K562 (cell line): Measurements from ENCODE around the gene TRANK1. TPM values are rescaled to one million over a fixed set of nuclear protein-coding genes. Genes with fewer than 3 reads are reported as not detected.
A peak's percentile ranks its signal among the peaks of the same experiment; 100 is the strongest.

Source experiments
- ATAC-seq: fragments of 200-7000 bp; cut with Tn5 transposase; 3 replicates; pipeline ENCODE4 v1.9.1; 2020; ENCODE audit warnings: moderate library complexity
- BruUV-seq: library from RNA; stranded (reverse); fragments of 400-500 nt; replicated peaks from 2 replicates; lab custom pipeline; 2021; lab: Mats Ljungman, UMichigan
- CTCF ChIA-PET: fragments of 300-600 bp; formaldehyde crosslinking; extraction: SDS; loops from one replicate; lab custom pipeline; 2021; ENCODE audit warnings: low intra/inter-chr PET ratio; lab: Yijun Ruan, JAX
- POLR2A ChIA-PET: fragments of 300-600, 350-650 bp; sonication (Branson Sonifier 250); formaldehyde crosslinking; extraction: SDS; loops from one replicate; lab custom pipeline; 2021; ENCODE audit warnings: antibody characterized with exemption, inconsistent platforms; lab: Yijun Ruan, JAX
- DNase-seq, 4 experiments: peaks; one replicate each; pipeline versions ENCODE4 v3.0.0 to v3.0.0-alpha.2; 2011 to 2018; ENCODE audit warnings: low spot score in 3 of 4, mixed read lengths in 3 of 4; ENCODE audit errors: extremely low read depth in 1 of 4
- FAIRE-seq: peaks from 2 replicates; lab custom pipeline; 2011; peaks lifted over from hg19 to GRCh38; lab: Jason Lieb, UNC
- H2AFZ ChIP-seq: 2 replicates; pipeline ENCODE4 v1.6.0; 2011; ENCODE audit warnings: low read depth, low read length, control low read depth, inconsistent platforms
- H3K27ac ChIP-seq: fragments of 200-600 bp; 3 replicates; pipeline ENCODE4 v1.8.0; 2011; ENCODE audit warnings: low read depth, mild to moderate bottlenecking, control low read depth, inconsistent platforms, low read length, moderate library complexity, mixed read lengths; ENCODE audit errors: extremely low read depth
- H3K27me3 ChIP-seq, 2 experiments: fragments of 300-600 bp in 1 of 2; 2 replicates in 1 of 2; 3 replicates in 1 of 2; pipeline versions ENCODE4 v1.6.0 to v1.8.0; 2011; ENCODE audit warnings: inconsistent platforms in 2 of 2, low read length in 2 of 2, mild to moderate bottlenecking in 1 of 2, mixed read lengths in 1 of 2, moderate library complexity in 1 of 2; ENCODE audit not compliant: control insufficient read depth in 2 of 2, insufficient read depth in 2 of 2
- H3K36me3 ChIP-seq: fragments of 300-600 bp; 3 replicates; pipeline ENCODE4 v1.8.0; 2011; ENCODE audit warnings: mild to moderate bottlenecking, low read length, inconsistent platforms; ENCODE audit not compliant: control insufficient read depth, insufficient read depth
- H3K4me1 ChIP-seq, 2 experiments: fragments of 200-600 bp in 1 of 2; replicated peaks in 1 of 2; 2 replicates in 1 of 2; 3 replicates in 1 of 2; pipeline versions ENCODE4 v1.5.1 to v1.8.0; 2011; ENCODE audit warnings: inconsistent platforms in 2 of 2, low read length in 2 of 2, mild to moderate bottlenecking in 1 of 2, mixed read lengths in 1 of 2, moderate library complexity in 1 of 2; ENCODE audit not compliant: control insufficient read depth in 2 of 2, insufficient read depth in 2 of 2
- H3K4me2 ChIP-seq: 2 replicates; pipeline ENCODE4 v1.6.1; 2011; ENCODE audit warnings: low read length, control low read depth, inconsistent platforms, mixed read lengths; ENCODE audit not compliant: insufficient read depth
- H3K4me3 ChIP-seq: fragments of 200-600 bp; sonication (generic), shearing (Covaris generic); 2 replicates; pipeline ENCODE4 v1.5.1; 2016; ENCODE audit warnings: control low read depth, inconsistent platforms
- H3K79me2 ChIP-seq: fragments of 200-600 bp; 3 replicates; pipeline ENCODE4 v1.8.0; 2011; ENCODE audit warnings: low read length, inconsistent platforms; ENCODE audit not compliant: control insufficient read depth, insufficient read depth
- H3K9ac ChIP-seq, 2 experiments: 2 replicates each; pipeline versions ENCODE4 v1.6.0 to v1.6.1; 2011; ENCODE audit warnings: low read depth in 2 of 2, low read length in 2 of 2, control low read depth in 1 of 2, inconsistent platforms in 1 of 2, mild to moderate bottlenecking in 1 of 2, mixed read lengths in 1 of 2; ENCODE audit not compliant: insufficient read depth in 1 of 2
- H3K9me1 ChIP-seq: one replicate; pipeline ENCODE4 v1.6.0; 2011; ENCODE audit warnings: inconsistent platforms, mild to moderate bottlenecking, low read length, moderate library complexity; ENCODE audit not compliant: control insufficient read depth, insufficient read depth
- H3K9me3 ChIP-seq: replicated peaks from 2 replicates; pipeline ENCODE4 v1.5.1; 2011; ENCODE audit warnings: low read depth, low read length, inconsistent platforms; ENCODE audit not compliant: control insufficient read depth, insufficient read depth
- H4K20me1 ChIP-seq: replicated peaks from 2 replicates; pipeline ENCODE4 v1.6.1; 2011; ENCODE audit warnings: low read length, inconsistent platforms, mixed read lengths; ENCODE audit not compliant: control insufficient read depth, insufficient read depth
- ADNP ChIP-seq: fragments of 200-800 bp; sonication (Bioruptor generic); IDR thresholded peaks from 2 replicates; pipeline ENCODE4 v1.6.1; 2016; ENCODE audit warnings: missing genetic modification characterization, missing compliant biosample characterization
- EP400 ChIP-seq: fragments of 450-650 bp; IDR thresholded peaks from 2 replicates; pipeline ENCODE4 v1.6.1; 2017; ENCODE audit warnings: antibody characterized with exemption, mild to moderate bottlenecking, moderate library complexity
- FOSL1 ChIP-seq: fragments of 200-800 bp; sonication (Bioruptor generic); conservative IDR thresholded peaks from 2 replicates; pipeline ENCODE4 v1.6.1; 2016; ENCODE audit warnings: missing genetic modification characterization, missing compliant biosample characterization
- GATA2 ChIP-seq: sonication (generic); formaldehyde crosslinking; IDR thresholded peaks from 2 replicates; pipeline ENCODE4 v1.4.0; 2020; ENCODE audit warnings: mild to moderate bottlenecking, missing genetic modification reagents
- HNRNPK ChIP-seq: fragments of 200-400 bp; formaldehyde crosslinking; IDR thresholded peaks from one replicate; pipeline ENCODE4 v1.6.1; 2018; ENCODE audit warnings: mild to moderate bottlenecking, low read depth, low read length; ENCODE audit not compliant: poor library complexity, severe bottlenecking
- KDM1A ChIP-seq, 2 experiments: fragments of 450-650 bp; IDR thresholded peaks; 2 replicates each; pipeline ENCODE4 v1.6.1; 2016; ENCODE audit warnings: mild to moderate bottlenecking in 2 of 2
- MAZ ChIP-seq, 2 experiments: fragments of 450-650 bp in 1 of 2; sonication (generic) in 1 of 2; formaldehyde crosslinking; IDR thresholded peaks in 1 of 2; conservative IDR thresholded peaks in 1 of 2; 2 replicates each; pipeline versions ENCODE4 v1.4.0 to v1.5.0; 2020; ENCODE audit warnings: mild to moderate bottlenecking in 1 of 2, missing genetic modification reagents in 1 of 2
- MEIS2 ChIP-seq: fragments of 450-650 bp; IDR thresholded peaks from 2 replicates; pipeline ENCODE4 v1.6.1; 2014; ENCODE audit warnings: mild to moderate bottlenecking; ENCODE audit not compliant: partially characterized antibody
- NCOR1 ChIP-seq: fragments of 450-650 bp; IDR thresholded peaks from 2 replicates; pipeline ENCODE4 v1.6.1; 2016; ENCODE audit warnings: mild to moderate bottlenecking, moderate library complexity
- PKNOX1 ChIP-seq: fragments of 450-650 bp; IDR thresholded peaks from 2 replicates; pipeline ENCODE4 v1.6.1; 2016
- PPARD ChIP-seq: fragments of 250-450 bp; sonication (Bioruptor Pico); IDR thresholded peaks from 2 replicates; pipeline ENCODE4 v1.8.0; 2022; ENCODE audit warnings: inconsistent platforms, mild to moderate bottlenecking, moderate library complexity
- SMARCA4 ChIP-seq: fragments of 450-650 bp; IDR thresholded peaks from 2 replicates; pipeline ENCODE4 v1.6.1; 2016
- SMARCE1 ChIP-seq: fragments of 450-650 bp; IDR thresholded peaks from 2 replicates; pipeline ENCODE4 v1.7.1; 2016; ENCODE audit warnings: mild to moderate bottlenecking
- ZNF121 ChIP-seq: sonication (generic); formaldehyde crosslinking; conservative IDR thresholded peaks from 2 replicates; pipeline ENCODE4 v1.8.0; 2022; ENCODE audit warnings: missing genetic modification reagents
- ZNF384 ChIP-seq: IDR thresholded peaks from 2 replicates; pipeline ENCODE4 v1.6.1; 2012; ENCODE audit warnings: low read depth, low read length, improper control_type of control experiment
- ZNF717 ChIP-seq: fragments of 250-450 bp; sonication (Bioruptor Pico); IDR thresholded peaks from 2 replicates; pipeline ENCODE4 v1.5.0; 2021
- WGBS: fragments of 100-300 bp; shearing (Covaris generic); methylation state at CpG from one replicate; pipeline ENCODE4 v1.1.6; 2016; ENCODE audit warnings: low coverage, mixed read lengths; ENCODE audit not compliant: insufficient coverage; ENCODE audit errors: missing lambda C conversion rate; 5-methylcytosine and 5-hydroxymethylcytosine counted together
- in situ Hi-C: fragments of 300-500 bp; cut with MboI; formaldehyde crosslinking; loops from 4 replicates; pipeline ENCODE4 v1.15.0; 2018; ENCODE audit warnings: inconsistent platforms, mixed read lengths
- intact Hi-C: fragments of 100-400 bp; cut with micrococcal nuclease; formaldehyde crosslinking; loops from 2 replicates; pipeline ENCODE4 v1.14.2; 2022
- polyA plus RNA-seq, 8 experiments: library from polyadenylated mRNA; depleted of rRNA in 4 of 8; stranded (reverse) in 5 of 8; unstranded in 3 of 8; fragments of >200 nt; fragmentation: Nextera tagmentation in 2 of 8; fragmentation: Illumina TruSeq in 1 of 8; extraction: Ambion mirVana in 2 of 8; extraction: Trizol in 1 of 8; gene quantifications; 2 replicates each; pipeline versions ENCODE4 v1.2.1 to v1.2.3, GENCODE V29; 2011 to 2014; ENCODE audit warnings: inconsistent platforms in 1 of 8, missing spikeins in 1 of 8
- total RNA-seq, 7 experiments: library from RNA; depleted of rRNA in 6 of 7; stranded (reverse); fragments of >200 nt in 6 of 7; fragmentation: Illumina TruSeq in 2 of 7; extraction: Trizol in 2 of 7; gene quantifications; 2 replicates each; pipeline versions ENCODE4 v1.2.1 to v1.2.3, GENCODE V29; 2011 to 2021; ENCODE audit warnings: low replicate concordance in 1 of 7
- TF ChIP-seq, protein P1 (sequence below): fragments of 450-650 bp; IDR thresholded peaks from 2 replicates; pipeline ENCODE4 v1.6.1; 2016; ENCODE audit warnings: low read depth, mild to moderate bottlenecking, moderate library complexity
- TF ChIP-seq, protein P2 (sequence below): fragments of 200-800 bp; sonication (Bioruptor generic); IDR thresholded peaks from 2 replicates; pipeline ENCODE4 v1.6.1; 2017; ENCODE audit warnings: missing genetic modification characterization, missing compliant biosample characterization

The TRANK1 gene
- total and polyA plus RNA-seq, 9 of the 15 experiments (the other 6 are each of a cell fraction or from before 2014, with no cell fraction given), result 0.41 to 5.3 (median 2.1) TPM

GRCh38 chr3:36900474-36901443, 44.1 kb downstream of the TRANK1 start:
- in situ Hi-C loops, result no loop called here
- POLR2A ChIA-PET, result interaction anchor here (0.6 to 2.7 kb wide), 5 partner anchors 12 to 55 kb away, joined by 3 to 8 read pairs (median 3); no protein-coding TSS in a partner anchor
- no peak for FAIRE-seq
- Histone ChIP-seq H3K9ac (no peak overlapping the region), H3K9me1 (no peaks in the 10 kb centered on the region), H3K4me3 (no peak overlapping the region), H3K27ac (no peak overlapping the region), H4K20me1 (no peaks in the 10 kb centered on the region), H3K27me3 (no peaks in the 10 kb centered on the region), H3K4me2 (no peak overlapping the region), H3K36me3 (no peaks in the 10 kb centered on the region), H3K9me3 (no peaks in the 10 kb centered on the region), H2AFZ (no peak overlapping the region), H3K4me1 (peaks cover 11 to 18% of the 10 kb centered on the region in 2 experiments), H3K79me2 (no peaks in the 10 kb centered on the region)
- ATAC-seq, result no peak
- BruUV-seq, result no TSS peak
- no peak for DNase-seq
- WGBS, result 20% methylated on average over 7 of the region's 8 CpGs
- intact Hi-C loops, result no loop called here
- CTCF ChIA-PET, result no interaction called here
- TF ChIP-seq HNRNPK, result no peak
- TF ChIP-seq, protein P1, sequence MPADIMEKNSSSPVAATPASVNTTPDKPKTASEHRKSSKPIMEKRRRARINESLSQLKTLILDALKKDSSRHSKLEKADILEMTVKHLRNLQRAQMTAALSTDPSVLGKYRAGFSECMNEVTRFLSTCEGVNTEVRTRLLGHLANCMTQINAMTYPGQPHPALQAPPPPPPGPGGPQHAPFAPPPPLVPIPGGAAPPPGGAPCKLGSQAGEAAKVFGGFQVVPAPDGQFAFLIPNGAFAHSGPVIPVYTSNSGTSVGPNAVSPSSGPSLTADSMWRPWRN, result 0 out of 2 replicates have a peak, but pooled peaks have one; percentile 10
- peak; percentile 73 for TF ChIP-seq ZNF384
- TF ChIP-seq SMARCA4, result 0 out of 2 replicates have a peak, but pooled peaks have one; percentile 17
- TF ChIP-seq NCOR1, result no peak
- 0 out of 2 replicates have a peak, but pooled peaks have one; percentile 15 for TF ChIP-seq GATA2 (CRISPR knock-in tag)
- TF ChIP-seq ZNF121 (CRISPR knock-in tag), result peak; percentile 95
- TF ChIP-seq PKNOX1, result peak; percentile 74
- TF ChIP-seq SMARCE1, result peak; percentile 66; the same call in 1 of the 2 replicates
- no peak for TF ChIP-seq ZNF717 (CRISPR knock-in tag)
- peak; percentile 88 for TF ChIP-seq MEIS2
- TF ChIP-seq, protein P2, sequence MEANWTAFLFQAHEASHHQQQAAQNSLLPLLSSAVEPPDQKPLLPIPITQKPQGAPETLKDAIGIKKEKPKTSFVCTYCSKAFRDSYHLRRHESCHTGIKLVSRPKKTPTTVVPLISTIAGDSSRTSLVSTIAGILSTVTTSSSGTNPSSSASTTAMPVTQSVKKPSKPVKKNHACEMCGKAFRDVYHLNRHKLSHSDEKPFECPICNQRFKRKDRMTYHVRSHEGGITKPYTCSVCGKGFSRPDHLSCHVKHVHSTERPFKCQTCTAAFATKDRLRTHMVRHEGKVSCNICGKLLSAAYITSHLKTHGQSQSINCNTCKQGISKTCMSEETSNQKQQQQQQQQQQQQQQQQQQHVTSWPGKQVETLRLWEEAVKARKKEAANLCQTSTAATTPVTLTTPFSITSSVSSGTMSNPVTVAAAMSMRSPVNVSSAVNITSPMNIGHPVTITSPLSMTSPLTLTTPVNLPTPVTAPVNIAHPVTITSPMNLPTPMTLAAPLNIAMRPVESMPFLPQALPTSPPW (CRISPR knock-in tag), result peak; percentile 11; the same call in 1 of the 2 replicates
- TF ChIP-seq FOSL1 (tag), result 0 out of 2 replicates have a peak, but pooled peaks have one; percentile 16
- peak; percentile 68; the same call in 1 of the 2 replicates for TF ChIP-seq ADNP (tag)
- no peak for TF ChIP-seq PPARD (CRISPR knock-in tag)
- 0 out of 4 replicates have a peak, but pooled peaks of 1 of the 2 experiments have one; percentile 28 for TF ChIP-seq MAZ (CRISPR knock-in tag; conservative IDR thresholded peaks at IDR 0.05 in 1 of 2, IDR thresholded peaks at IDR 0.05 in 1 of 2)
- TF ChIP-seq EP400, result no peak
- TF ChIP-seq KDM1A (IDR thresholded peaks at IDR 0.05), result peak in 1 of 2 experiments; percentile 16; a peak in 1 of 4 replicates
